HUES6 (cell line): ENCODE data around the gene DHRS7B.

Source experiments
- H3K27ac ChIP-seq: 2 replicates; pipeline ENCODE4 v1.7.0; 2013; ENCODE audit warnings: low read depth, mild to moderate bottlenecking, low read length, inconsistent platforms
- H3K27me3 ChIP-seq: 2 replicates; pipeline ENCODE4 v1.6.1; 2013; ENCODE audit warnings: low read length; ENCODE audit not compliant: control insufficient read depth, insufficient read depth
- H3K36me3 ChIP-seq: 2 replicates; pipeline ENCODE4 v1.6.1; 2013; ENCODE audit warnings: low read length; ENCODE audit not compliant: control insufficient read depth, insufficient read depth
- H3K4me1 ChIP-seq: 2 replicates; pipeline ENCODE4 v1.6.1; 2013; ENCODE audit warnings: low read length; ENCODE audit not compliant: control insufficient read depth, insufficient read depth
- H3K4me3 ChIP-seq: 2 replicates; pipeline ENCODE4 v1.5.1; 2013; ENCODE audit warnings: low read depth, low read length
- H3K9ac ChIP-seq: one replicate; pipeline ENCODE4 v1.6.1; 2013; ENCODE audit warnings: mild to moderate bottlenecking, low read length
- H3K9me3 ChIP-seq: 2 replicates; pipeline ENCODE4 v1.6.1; 2013; ENCODE audit warnings: low read depth, low read length; ENCODE audit not compliant: control insufficient read depth, insufficient read depth

Gene DHRS7B

DNA sequence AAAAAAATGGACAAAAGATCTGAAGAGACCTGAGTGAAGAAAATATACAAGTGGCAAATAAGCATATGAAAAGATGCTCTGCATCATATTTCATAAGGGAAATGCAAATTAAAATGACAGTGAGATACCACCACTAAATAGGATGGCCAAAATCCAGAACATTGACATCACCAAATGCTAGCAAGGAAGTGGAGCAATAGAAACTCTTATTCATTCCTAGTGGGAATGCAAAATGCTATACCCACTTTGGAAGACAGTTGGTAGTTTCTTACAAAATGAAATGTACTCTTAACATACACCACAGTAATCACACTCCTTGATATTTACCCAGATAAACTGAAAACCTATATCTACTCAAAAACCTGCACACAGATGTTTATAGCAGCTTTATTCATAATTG is 33.6 kb downstream of the DHRS7B start:
- Histone ChIP-seq H3K4me3 (no peak overlapping the region), H3K27me3 (no peaks in the 10 kb centered on the region), H3K9ac (no peak overlapping the region), H3K27ac (no peak overlapping the region), H3K36me3 (no peaks in the 10 kb centered on the region), H3K9me3 (0 out of 2 replicates have a peak, but pooled peaks cover 3% of the 10 kb centered on the region), H3K4me1 (no peaks in the 10 kb centered on the region)

GRCh38 chr17:21161498-21162393 is 35.0 kb downstream of the DHRS7B start:
- Histone ChIP-seq H3K27ac (no peak overlapping the region), H3K4me3 (no peak overlapping the region), H3K9ac (no peak overlapping the region)

DNA sequence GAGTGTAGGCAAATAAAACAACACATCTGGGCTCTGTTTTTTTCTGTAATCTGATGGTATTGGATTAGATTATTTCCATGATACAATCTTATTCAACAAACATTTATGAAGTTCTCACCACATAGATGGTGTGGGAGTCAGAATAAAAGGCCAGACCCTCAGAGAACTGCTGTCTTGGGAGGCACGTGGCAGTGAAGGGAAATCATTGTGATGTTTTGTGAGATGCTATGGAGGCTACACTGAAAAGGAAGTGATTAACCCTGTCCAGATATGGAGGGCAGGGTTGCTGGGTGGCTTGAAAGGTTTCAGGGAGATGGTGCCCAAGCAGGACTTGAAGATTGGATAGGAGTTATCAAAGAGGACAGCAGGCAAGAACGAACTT is 35.6 kb downstream of the DHRS7B start:
- H3K4me1 ChIP-seq: no peaks in the 10 kb centered on the region
- no peaks in the 10 kb centered on the region for H3K9me3 ChIP-seq
- H3K4me3 ChIP-seq: no peak overlapping the region
- H3K27ac ChIP-seq: no peak overlapping the region
- no peak overlapping the region for H3K9ac ChIP-seq
- H3K27me3 ChIP-seq: no peaks in the 10 kb centered on the region
- no peaks in the 10 kb centered on the region for H3K36me3 ChIP-seq

More at GRCh38 chr17:21161498-21162393, 35.0 kb downstream of the DHRS7B start:
- no peaks in the 10 kb centered on the region for H3K36me3 ChIP-seq
- H3K27me3 ChIP-seq: no peaks in the 10 kb centered on the region
- H3K4me1 ChIP-seq: no peaks in the 10 kb centered on the region
- no peaks in the 10 kb centered on the region for H3K9me3 ChIP-seq

DNA sequence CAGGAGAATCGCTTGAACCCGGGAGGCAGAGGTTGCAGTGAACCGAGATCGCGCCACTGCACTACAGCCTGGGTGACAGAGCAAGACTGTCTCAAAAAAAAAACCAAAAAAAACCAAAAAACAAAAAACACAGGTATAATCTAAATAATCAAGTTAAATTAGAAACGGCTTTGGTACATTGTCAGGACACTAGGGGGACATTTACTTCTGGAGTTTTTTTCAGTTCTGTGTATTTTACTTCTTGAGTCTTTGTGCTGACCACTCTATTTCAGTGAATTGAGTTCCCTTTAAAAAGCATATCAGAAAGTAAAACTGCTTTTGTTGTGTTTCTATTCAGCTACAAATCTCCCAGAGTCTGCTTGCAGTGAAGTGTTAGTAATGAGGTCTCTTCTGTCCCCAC is 36.3 kb downstream of the DHRS7B start:
- Histone ChIP-seq H3K27me3 (no peaks in the 10 kb centered on the region), H3K4me3 (no peak overlapping the region), H3K9ac (no peak overlapping the region), H3K36me3 (no peaks in the 10 kb centered on the region), H3K4me1 (no peaks in the 10 kb centered on the region), H3K27ac (no peak overlapping the region), H3K9me3 (no peaks in the 10 kb centered on the region)

- Histone ChIP-seq H3K27me3 (no peaks in the 10 kb centered on the region), H3K4me3 (no peak overlapping the region), H3K27ac (no peak overlapping the region), H3K9ac (no peak overlapping the region), H3K36me3 (no peaks in the 10 kb centered on the region), H3K9me3 (no peaks in the 10 kb centered on the region), H3K4me1 (no peaks in the 10 kb centered on the region)
Measured at GRCh38 chr17:21164216-21164615, 37.5 kb downstream of the DHRS7B start.

DNA sequence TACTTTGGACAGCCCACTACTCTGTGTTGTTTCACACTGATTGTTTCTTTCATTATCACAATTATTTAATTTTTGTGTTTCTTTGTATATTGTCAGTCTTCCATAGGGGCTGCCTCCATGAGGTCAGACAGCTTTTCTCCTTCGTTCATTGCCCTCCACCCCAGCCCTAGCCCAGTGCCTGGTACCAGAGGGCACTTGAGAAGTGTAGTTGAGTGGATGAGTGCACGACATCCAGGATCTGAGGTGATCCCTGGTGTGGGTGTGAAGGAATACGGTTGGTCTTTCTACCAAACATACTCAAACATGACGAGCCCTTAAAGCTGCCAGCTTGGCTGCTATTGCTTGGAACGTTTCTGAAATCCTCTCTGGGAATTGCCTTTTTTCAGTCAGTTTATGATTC is 37.9 kb downstream of the DHRS7B start:
- Histone ChIP-seq H3K4me3 (no peak overlapping the region), H3K9me3 (no peaks in the 10 kb centered on the region), H3K4me1 (no peaks in the 10 kb centered on the region), H3K27ac (no peak overlapping the region), H3K27me3 (no peaks in the 10 kb centered on the region), H3K9ac (no peak overlapping the region), H3K36me3 (no peaks in the 10 kb centered on the region)

- no peaks in the 10 kb centered on the region for H3K36me3 ChIP-seq
- no peak overlapping the region for H3K4me3 ChIP-seq
- H3K9me3 ChIP-seq: no peaks in the 10 kb centered on the region
- H3K4me1 ChIP-seq: no peaks in the 10 kb centered on the region
- H3K9ac ChIP-seq: no peak overlapping the region
- H3K27me3 ChIP-seq: no peaks in the 10 kb centered on the region
- no peak overlapping the region for H3K27ac ChIP-seq
Measured at GRCh38 chr17:21165922-21166594, 39.3 kb downstream of the DHRS7B start.

- no peak overlapping the region for H3K27ac ChIP-seq
- H3K4me1 ChIP-seq: no peaks in the 10 kb centered on the region
Measured at GRCh38 chr17:21166595-21167210, 39.9 kb downstream of the DHRS7B start.

GRCh38 chr17:21167303-21167702 is 40.5 kb downstream of the DHRS7B start:
- H3K4me3 ChIP-seq: no peak overlapping the region
- no peak overlapping the region for H3K9ac ChIP-seq

More at GRCh38 chr17:21166595-21167210, 39.9 kb downstream of the DHRS7B start:
- H3K4me3 ChIP-seq: no peak overlapping the region
- H3K9me3 ChIP-seq: no peaks in the 10 kb centered on the region
- no peaks in the 10 kb centered on the region for H3K27me3 ChIP-seq
- H3K36me3 ChIP-seq: no peaks in the 10 kb centered on the region
- no peak overlapping the region for H3K9ac ChIP-seq

DNA sequence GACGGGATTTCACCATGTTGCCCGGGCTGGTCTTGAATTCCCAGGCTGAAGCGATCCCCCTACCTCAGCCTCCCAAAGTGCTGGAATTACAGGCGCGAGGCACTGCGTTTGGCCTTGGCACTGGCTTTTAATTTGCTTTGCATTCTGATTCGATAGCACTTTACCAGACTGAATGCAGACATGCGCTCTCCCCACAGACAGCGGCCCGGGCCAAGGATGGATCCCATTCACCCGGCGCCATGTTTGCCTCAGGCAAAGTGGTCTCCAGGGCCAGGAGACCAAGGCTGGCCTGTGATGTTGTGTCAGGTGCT is 41.7 kb downstream of the DHRS7B start:
- peaks cover 11% of the 10 kb centered on the region; the same call in 1 of the 2 replicates for H3K36me3 ChIP-seq
- H3K27me3 ChIP-seq: no peaks in the 10 kb centered on the region
- no peak overlapping the region for H3K9ac ChIP-seq
- no peaks in the 10 kb centered on the region for H3K9me3 ChIP-seq
- no peaks in the 10 kb centered on the region for H3K4me1 ChIP-seq
- H3K27ac ChIP-seq: no peak overlapping the region
- no peak overlapping the region for H3K4me3 ChIP-seq

More at GRCh38 chr17:21167303-21167702, 40.5 kb downstream of the DHRS7B start:
- no peaks in the 10 kb centered on the region for H3K4me1 ChIP-seq
- H3K27me3 ChIP-seq: no peaks in the 10 kb centered on the region
- no peaks in the 10 kb centered on the region for H3K36me3 ChIP-seq
- no peaks in the 10 kb centered on the region for H3K9me3 ChIP-seq
- no peak overlapping the region for H3K27ac ChIP-seq

DNA sequence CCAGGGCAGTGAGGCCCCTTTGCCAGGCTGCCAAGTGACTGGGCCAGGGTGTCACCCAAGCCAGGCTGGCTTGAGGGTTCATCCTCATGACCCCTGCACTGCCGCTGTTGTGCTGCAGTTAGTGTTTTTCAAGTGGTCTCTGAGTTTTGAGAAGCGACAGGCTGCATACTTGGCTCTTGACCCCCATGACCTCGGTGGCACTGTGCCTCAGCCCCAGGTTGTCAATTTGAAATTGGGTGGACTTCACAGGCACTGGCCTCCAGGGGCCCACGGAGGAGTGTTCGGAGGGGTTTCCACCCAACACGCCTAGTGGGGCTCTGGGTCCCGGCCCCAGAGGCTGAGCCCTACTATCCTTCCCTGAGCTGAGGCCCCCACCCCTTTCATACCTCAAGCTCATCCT is 42.7 kb downstream of the DHRS7B start:
- no peaks in the 10 kb centered on the region for H3K27me3 ChIP-seq
- no peaks in the 10 kb centered on the region for H3K9me3 ChIP-seq
- no peak overlapping the region for H3K9ac ChIP-seq
- no peak overlapping the region for H3K4me3 ChIP-seq
- no peaks in the 10 kb centered on the region for H3K4me1 ChIP-seq
- H3K27ac ChIP-seq: no peak overlapping the region
- peaks cover 21% of the 10 kb centered on the region for H3K36me3 ChIP-seq
